Right renal cortex interstitium (tissue), 3 donors: Measurements from ENCODE around the gene FAM219B. TPM values are rescaled to one million over a fixed set of nuclear protein-coding genes. Genes with fewer than 3 reads are reported as not detected.
A peak's percentile ranks its signal among the peaks of the same experiment; 100 is the strongest.
"Not testable (repeated sequence)": the region's sequence is repeated elsewhere in the genome, so short reads cannot be mapped to it uniquely, and the experiment has no call there.

ENCODE experiments used
- DNase-seq, 3 donors: peaks; one replicate each; pipeline ENCODE4 v3.0.0-alpha.2; 2013; ENCODE audit warnings: low read depth in 3 of 3, low spot score in 2 of 3
- polyA plus RNA-seq, 3 donors: library from polyadenylated mRNA; unstranded; fragments of 120-200 nt; gene quantifications; one replicate each; pipeline ENCODE4 v1.2.1, GENCODE V29; 2013; ENCODE audit not compliant: insufficient read length in 3 of 3

FAM219B gene
- polyA plus RNA-seq, 3 donors, result 51.6 to 58.1 (median 55.9) TPM

DNA sequence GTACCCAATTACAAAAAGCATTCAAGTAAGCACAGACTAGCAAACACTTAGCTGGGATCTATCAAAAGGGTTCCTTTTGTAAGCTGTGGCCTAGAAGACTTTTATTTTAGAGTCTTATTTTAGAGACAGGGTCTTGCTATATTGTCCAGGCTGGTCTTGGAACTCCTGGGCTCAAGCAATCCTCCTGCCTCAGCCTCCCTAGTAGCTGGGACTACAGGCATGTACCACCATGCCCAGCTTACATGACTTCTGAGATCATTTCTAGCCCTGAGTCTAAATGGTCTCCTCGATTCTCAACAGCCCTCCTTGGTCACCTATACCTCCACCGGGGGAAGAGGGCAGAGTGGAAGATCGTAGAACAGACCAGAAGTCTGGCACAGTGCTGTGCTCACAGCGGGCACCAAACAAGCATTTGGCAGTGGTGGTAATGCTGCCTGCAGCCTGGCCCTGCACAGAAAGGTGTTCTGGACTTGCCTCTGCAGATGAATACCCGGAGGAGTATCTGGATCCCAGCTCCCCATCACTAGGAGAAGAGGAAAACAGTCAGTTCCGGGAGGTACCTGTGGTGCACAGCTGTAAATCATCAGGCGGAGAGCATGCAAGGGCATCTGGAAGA is 2.4 kb downstream of the FAM219B start:
- DNase-seq, result no peak

DNA sequence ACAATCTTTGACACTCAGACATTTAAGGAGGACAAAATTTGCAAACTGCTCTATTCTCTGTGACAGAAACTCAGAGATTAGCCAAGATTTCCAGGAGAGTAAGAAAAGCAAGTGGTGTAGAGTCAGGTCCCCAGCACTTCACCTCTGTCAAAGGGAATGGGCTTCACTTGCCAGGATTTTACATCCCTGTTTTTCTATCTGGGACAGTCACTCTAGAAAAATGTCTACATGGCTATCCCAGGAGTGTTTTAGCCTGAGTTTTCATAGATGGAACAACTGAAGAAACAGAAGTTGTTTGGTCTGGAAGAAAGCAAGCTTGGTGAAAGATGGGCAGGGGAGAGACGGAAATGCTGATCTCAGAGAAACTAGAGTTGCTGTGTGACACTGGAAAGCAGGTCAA is 3.0 kb downstream of the FAM219B start:
- DNase-seq, result no peak

DNA sequence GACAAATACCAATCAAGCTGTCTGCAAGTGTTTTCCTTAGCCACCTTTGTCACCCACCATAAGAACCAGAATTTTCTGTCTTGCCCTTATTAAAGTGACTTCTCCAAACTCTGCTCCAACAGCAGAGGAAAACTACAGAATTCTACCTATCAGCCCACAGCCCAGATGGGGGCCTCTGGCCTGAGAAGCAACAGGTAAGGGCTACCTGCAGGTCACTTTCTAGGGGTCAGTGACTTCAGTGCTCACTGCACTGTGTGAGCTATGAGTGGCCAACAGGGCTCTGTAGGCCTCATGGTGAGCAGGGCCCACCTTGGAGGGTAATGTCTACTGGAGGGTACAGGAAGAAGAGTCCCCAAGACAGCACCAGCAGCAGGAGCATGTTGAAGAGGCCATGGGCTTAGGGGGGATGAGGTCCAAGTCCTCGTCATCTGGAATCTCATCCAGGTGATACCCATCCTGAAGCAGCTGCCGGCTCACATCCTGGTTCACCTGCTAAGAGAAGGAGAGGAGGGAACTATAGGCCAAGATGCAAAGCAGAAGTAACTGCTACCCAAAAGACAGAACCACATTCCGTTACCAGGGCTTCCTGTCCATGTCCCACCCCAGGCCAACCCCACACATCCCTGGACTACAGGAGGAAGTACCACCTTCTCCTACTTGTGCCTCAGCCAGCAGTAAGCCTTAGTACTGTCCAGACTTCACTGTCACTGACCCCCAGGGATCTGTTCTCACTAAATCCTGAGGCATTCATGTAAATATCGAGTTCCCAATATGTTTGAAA is 4.2 kb downstream of the FAM219B start:
- no peak for DNase-seq

DNA sequence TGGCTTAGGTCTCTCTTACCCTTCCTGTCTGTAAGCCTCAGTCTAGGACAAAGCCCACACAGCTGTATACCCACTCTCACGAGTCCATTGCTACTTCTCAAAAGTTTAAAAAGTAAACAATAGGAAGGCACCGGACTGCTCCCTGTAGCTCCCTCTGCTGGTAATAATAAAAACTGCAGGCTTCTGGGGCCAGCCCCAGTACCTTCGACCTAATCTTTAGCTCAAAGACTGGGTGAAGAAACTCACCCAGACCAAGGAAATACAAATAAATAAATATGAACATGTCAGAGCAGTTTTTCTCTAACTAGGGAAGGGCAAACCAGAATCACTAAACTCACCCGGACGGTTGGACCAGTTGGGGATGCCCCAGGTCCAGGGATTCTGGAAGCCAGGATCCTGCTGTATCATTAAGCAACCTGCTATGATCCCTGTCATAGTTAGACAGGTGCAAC is 5.0 kb downstream of the FAM219B start:
- DNase-seq, result no peak

DNA sequence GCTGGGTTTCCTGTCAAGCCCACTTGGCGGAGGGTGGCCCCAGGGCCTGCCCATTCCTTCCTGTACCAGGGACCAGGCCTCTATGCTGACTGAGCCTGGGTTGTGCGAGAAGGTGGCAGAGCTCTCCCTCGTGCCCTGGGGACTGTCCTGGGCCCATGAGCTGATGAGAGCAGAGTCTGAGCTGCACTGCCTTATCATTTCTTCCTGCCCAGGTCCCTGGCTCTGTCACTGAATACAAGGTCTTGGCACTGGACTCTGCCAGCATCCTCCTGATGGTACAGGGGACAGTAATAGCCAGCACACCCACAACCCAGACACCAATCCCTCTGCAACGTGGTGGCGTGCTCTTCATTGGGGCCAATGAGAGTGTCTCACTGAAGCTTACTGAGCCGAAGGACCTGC is 9.3 kb downstream of the FAM219B start:
- no peak for DNase-seq

DNA sequence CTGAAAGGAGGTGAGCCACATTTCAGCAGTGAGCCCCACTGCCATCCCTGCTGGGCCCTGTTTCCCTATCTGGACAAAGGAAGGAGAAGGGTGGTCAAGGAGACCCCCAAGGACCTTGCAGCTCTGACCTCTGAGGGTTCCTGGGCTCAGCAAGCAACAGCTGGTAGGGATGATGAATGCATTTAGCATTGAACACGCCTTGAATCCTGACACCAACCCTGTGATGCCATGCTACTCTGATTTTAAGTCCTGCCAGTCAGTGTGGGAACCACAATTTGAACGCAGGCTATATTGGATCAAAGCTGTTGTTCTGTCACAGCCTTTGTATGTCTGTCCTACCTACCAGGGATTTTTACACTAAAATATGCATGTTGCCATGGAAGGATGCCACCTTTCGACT is 10.3 kb downstream of the FAM219B start:
- DNase-seq, result no peak

DNA sequence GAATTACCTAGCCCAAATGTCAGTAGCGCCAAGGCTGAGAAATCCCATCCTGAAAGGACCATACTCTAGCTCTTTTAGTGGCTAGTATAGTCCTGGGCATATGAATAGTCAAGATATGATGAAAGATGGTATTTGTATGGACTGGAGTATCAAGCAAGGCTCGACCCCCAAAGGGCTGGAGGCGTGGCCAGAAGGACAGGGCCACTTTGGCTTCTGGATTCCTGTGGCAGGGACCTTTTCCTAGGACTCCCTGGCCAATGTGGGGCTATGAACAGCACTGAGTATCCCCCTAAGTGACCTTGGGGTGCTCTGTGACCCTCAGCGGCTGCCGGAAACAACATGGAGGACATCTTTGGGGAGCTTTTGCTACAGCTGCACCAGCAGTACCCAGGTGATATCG is 10.8 kb downstream of the FAM219B start:
- no peak for DNase-seq

DNA sequence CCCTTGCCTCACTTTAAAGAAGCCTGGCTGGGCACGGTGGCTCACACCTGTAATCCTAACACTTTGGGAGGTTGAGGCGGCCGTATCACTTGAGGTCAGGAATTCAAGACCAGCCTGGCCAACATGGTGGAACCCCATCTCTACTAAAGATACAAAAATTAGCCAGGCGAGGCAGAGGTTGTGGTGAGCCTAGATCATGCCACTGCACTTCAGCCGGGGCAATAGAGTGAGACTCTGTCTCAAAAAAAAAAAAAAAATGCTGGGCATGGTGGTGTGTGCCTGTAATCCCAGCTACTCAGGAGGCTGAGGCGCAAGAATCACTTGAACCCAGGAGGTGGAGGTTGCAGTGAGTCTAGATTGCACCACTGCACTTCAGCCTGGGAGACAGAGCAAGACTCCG is 12.3 kb downstream of the FAM219B start:
- not testable (repeated sequence) for DNase-seq

DNA sequence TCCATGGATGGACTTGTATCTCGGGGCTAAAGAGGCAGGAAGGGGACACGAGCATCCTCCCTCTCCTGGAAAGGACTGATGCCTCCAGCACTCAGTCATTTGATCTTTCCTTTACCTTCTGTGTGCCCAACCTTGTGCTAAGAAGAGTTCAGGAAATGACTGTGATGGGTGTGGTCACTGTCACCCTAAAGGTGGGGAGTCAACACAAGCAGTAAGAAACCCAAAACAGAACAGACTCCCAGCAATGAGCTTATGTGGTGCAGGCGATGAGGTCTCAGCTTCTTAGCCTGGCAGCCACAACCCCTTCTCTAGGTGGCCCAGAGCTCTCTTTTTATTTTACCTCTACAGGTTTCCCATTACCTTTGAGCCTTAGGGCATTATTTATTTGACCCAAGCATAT is 13.0 kb downstream of the FAM219B start:
- DNase-seq, result no peak

DNA sequence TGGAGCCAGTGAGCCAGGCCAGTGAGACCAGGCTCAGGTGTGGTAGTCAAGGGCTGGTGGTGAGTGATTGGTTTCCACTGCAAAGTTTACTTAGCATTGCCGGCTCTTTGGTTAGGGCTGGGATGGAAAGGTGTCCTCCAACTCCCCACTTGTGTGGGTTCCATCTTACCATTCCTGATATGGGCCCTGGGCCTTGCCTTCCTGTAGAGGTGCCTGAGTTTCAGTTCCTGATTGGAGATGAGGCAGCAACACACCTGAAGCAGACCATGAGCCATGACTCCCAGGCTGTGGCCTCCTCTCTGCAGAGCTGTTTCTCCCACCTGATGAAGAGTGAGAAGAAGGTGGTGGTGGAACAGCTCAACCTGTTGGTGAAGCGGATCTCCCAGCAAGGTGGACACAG is 13.7 kb downstream of the FAM219B start:
- DNase-seq, result no peak

DNA sequence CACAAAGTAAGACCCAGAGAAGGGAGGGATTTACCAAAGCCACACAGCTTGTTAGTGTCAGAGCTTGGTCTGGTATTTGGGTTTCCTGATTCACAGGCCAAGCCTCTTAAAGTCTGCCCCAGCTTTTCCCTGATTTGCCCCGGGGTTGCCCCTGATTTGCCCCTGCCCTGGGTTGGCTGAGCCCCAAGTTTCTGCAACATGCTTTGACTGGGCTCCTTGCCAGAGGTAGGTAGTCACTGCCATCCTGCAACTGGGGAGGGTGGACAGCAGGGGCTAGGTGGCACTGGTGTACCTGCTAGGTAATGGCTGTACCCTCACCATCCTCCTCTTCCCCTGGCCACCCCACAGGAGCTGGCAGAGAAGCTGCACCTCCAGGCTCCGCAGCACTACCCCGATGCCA is 14.3 kb downstream of the FAM219B start:
- DNase-seq, result no peak

DNA sequence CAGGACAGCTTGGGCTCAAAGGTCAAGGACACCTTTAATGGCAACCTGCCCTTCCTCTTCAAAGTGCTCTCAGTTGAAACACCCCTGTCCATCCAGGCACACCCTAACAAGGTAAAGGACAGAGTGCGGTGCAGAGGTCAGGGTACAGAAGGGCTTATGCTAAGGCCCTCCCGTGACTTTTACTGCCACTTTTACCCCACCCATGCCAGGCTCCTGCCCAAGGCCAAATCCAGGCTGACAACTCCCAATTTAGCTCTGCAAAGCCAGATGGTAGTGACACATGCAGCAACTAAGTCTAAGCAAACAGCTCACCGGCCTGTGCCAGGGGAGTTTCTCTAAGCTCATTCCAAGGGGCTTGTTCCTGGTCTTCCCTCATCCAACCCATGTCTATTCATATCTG is 15.2 kb downstream of the FAM219B start:
- DNase-seq, result no peak

DNA sequence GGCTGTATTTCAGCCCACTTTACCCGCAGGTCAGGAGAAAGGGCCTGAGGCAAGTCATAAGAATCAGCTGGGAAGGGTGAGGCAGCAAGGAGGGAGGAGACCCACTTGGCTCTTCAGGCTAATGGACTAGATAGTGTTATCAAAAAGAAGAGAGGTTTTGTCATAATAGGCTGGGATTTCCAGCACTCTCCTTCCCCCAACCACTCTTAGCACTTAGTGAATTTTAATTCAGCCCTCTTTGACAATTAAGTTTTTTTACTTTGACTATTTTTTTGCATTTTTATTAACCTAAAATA is 16.0 kb downstream of the FAM219B start:
- DNase-seq, result no peak

DNA sequence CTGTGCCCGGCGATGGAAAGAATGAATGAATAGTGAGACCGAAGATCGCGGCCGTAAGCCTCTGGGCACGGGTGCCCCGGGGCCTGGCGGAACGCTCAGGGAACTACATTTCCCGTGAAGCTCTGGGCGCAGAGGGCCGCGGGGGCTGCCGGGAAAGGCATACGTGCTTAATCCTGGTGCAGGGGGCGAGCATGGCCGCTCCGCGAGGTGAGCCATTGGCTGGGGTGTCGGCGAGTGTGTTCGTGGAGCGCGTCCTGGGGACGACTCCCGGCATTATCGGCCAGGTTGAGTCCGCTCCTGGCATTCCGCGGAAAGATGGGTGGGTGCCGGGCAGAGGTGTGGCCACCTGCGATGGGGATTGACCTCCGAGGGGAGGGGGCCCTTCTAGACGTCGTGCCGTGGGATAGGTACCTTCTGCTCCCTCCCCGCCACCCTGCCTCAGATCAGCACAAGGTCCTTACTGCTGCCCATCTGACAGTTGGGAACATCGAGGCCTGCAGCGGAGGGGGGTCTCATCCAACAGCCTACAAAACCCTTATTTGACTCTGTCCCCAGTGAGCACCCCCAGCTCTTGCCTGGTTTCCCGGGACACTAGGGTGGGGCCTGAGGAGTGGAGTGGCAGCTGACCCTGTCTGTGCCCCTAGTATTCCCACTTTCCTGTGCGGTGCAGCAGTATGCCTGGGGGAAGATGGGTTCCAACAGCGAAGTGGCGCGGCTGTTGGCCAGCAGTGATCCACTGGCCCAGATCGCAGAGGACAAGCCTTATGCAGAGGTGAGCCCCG is 16.6 kb downstream of the FAM219B start, which contains the start of gene MPI:
Gene MPI (plus strand): TSS at position 160 of the 782 bp plus-strand sequence. CDS start 32 bp downstream, at position 192.
- DNase-seq, result peak in 1 of 3 donors; percentile 78

DNA sequence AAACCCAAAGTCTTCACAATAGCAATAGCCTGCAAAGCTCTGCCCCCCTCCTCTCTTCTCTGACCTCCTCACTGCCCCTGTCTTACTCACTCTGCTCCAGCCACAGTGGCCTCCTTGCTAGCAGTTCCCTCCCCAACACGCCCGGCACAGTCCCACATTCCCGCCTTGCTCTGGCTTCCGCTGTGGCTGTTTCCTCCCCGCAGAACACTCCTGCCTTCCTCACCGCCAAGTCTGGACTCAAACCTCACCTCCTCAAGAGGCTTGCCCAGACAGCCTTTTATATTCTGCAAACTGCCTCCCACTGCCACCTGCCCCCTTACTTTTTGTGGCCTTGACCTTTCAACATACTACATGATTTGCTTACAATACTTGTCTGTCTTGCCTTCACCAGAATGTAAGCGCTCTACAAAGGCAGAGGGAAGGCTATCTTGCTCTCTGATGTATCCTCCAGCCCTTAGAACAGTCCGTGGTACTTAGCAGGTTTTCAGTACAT is 17.2 kb downstream of the FAM219B start:
- no peak for DNase-seq

DNA sequence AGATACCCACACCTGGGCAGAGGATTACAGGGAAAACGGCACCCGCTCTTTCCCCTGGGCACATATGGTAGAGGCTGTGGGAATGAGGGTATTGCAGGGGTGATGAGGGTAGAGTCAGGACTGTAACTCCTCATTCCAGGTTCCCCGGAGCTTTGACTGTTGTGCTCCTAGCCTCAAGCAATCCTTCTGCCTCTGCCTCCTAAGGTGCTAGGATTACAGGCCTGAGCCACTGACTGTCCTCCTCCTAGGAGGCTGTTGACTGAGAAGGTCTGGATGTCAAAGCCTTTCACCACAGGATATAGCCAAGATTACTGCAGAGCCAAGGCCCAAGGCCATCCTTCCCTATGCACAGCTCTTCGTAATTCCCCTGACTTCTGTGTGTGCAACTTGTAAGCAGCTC is 17.9 kb downstream of the FAM219B start:
- no peak for DNase-seq

DNA sequence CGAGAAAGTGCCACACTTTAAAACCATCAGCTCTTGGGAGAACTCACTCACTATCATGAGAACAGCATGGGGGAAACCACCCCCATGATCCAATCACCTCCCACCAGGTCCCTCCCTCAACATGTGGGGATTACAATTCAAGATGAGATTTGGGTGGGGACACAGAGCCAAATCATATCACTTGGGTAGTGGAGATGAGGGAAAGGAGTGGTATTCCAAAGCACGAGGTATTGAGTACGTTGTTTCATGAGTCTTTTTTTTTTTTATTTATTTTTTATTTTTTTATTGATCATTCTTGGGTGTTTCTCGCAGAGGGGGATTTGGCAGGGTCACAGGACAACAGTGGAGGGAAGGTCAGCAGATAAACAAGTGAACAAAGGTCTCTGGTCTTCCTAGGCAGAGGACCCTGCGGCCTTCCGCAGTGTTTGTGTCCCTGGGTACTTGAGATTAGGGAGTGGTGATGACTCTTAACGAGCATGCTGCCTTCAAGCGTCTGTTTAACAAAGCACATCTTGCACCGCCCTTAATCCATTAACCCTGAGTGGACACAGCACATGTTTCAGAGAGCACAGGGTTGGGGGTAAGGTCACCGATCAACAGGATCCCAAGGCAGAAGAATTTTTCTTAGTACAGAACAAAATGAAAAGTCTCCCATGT is 19.0 kb downstream of the FAM219B start:
- DNase-seq, result not testable (repeated sequence)

DNA sequence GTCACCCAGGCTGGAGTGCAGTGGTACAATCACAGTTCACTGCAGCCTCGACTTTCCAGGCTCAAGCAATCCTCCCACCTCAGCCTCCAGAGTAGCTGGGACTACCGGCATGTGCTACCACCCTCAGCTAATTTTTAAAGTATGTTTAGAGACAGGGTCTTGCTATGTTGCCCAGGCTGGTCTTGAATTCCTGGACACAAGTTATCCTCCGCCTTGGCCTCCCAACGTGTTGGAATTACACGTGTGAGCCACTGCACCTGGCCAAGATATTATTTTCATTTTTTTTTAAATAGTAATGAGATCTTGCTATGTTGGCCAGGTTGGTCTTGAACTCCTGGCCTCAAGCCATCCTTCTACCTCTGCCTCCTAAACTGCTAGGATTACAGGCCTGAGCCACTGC is 21.2 kb downstream of the FAM219B start:
- no peak for DNase-seq

DNA sequence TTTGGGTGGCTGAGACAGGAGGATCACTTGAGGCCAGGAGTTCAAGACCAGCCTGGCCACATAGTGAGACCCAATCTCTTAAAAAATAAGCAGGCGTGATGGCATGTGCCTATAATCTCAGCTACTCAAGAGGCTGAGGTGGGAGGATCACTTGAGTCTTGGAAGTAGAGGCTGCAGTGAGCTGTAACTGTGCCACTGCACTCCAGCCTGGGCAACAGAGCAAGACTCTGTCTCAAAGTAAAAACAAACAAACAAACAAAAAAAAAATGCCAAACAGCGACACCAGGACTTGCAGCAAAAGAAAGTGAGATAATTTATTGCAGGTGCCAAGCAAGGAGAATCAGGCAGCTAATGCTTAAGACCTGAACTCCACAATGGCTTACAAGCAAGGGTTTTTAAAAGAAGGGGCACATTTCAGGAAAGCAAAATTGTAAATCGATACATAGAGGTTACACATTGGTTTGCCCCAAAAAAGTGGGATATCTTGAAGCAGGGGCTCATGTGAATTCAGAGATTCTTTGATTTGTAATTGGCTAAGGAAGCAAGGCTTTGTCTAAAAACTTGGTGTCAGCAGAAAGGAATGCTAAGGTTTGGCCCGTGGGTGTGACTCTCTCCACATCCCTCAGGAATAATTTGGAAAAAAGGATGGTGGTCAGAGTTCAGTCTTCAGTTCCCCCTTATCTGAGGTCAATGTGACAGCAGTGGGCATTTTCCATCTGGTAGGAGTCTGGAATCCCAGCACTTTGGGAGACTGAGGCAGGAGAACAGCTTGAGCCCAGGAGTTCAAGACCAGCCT is 22.0 kb downstream of the FAM219B start:
- no peak for DNase-seq

DNA sequence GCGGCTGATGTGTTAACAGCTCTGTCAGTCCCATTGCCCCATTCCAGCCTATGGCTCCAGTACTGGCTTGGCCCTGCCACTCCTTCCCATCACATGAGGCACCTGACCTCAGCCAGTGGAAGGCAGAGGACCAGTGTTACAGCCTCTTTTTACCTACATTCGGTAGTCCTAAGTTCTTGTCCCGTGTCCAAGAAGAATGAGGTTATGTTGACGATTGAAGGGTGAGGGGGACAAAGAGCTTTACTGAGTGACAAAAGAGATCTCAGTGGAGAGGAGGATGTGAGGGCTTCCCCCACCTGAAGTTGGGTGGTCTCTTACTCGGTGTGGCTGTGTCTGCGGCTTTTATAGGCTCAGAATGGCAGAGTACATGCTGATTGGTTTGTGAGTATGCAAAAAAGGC is 24.1 kb downstream of the FAM219B start:
- no peak for DNase-seq
